OCI-LY7 (cell line): Measurements from ENCODE around the gene LY86.

Source experiments
- EZH2phosphoT487 ChIP-seq: fragments of 200-600 bp; sonication (generic); IDR thresholded peaks from 2 replicates; pipeline ENCODE4 v1.6.1; 2018; ENCODE audit warnings: low read depth, borderline replicate concordance, mild to moderate bottlenecking, mixed run types, antibody characterized with exemption, low read length, moderate library complexity, mixed read lengths
- TF ChIP-seq, protein P1 (sequence below): fragments of 200-600 bp; sonication (generic); conservative IDR thresholded peaks from 2 replicates; pipeline ENCODE4 v1.5.1; 2014; ENCODE audit warnings: mild to moderate bottlenecking, antibody characterized with exemption, low read length, moderate library complexity, mixed read lengths

- TF ChIP-seq, protein P1, sequence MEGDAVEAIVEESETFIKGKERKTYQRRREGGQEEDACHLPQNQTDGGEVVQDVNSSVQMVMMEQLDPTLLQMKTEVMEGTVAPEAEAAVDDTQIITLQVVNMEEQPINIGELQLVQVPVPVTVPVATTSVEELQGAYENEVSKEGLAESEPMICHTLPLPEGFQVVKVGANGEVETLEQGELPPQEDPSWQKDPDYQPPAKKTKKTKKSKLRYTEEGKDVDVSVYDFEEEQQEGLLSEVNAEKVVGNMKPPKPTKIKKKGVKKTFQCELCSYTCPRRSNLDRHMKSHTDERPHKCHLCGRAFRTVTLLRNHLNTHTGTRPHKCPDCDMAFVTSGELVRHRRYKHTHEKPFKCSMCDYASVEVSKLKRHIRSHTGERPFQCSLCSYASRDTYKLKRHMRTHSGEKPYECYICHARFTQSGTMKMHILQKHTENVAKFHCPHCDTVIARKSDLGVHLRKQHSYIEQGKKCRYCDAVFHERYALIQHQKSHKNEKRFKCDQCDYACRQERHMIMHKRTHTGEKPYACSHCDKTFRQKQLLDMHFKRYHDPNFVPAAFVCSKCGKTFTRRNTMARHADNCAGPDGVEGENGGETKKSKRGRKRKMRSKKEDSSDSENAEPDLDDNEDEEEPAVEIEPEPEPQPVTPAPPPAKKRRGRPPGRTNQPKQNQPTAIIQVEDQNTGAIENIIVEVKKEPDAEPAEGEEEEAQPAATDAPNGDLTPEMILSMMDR: no peak
- TF ChIP-seq EZH2phosphoT487: no peak
These were observed 1.6 kb upstream of the LY86 start for GRCh38 chr6:6586671-6587526.
